ENCODE data around the gene TMEM132E. TPM values are rescaled to one million over a fixed set of nuclear protein-coding genes. Genes with fewer than 3 reads are reported as not detected.

TMEM132E gene
- total and polyA plus RNA-seq, 2 of the 4 experiments (the other 2 are of a cell fraction) = not detected

- Histone ChIP-seq H4K91ac (ENCODE audit: insufficient read depth, low read depth, low read length) (no peak overlapping the region), H3K4me3 (ENCODE audit: insufficient read depth, low read depth, low read length) (no peak overlapping the region), H4K20me1 (ENCODE audit: insufficient read depth, low read length) (no peaks in the 10 kb centered on the region), H2AK9ac (replicated peaks; ENCODE audit: low read depth, low read length, poor library complexity) (no peak overlapping the region), H3K9ac (ENCODE audit: low read depth, low read length) (no peak overlapping the region), H4K8ac (ENCODE audit: low read depth in 2 of 2, low read length in 2 of 2) (no peak overlapping the region), H2AK5ac (ENCODE audit: low read depth, low read length) (no peak overlapping the region), H2BK15ac (ENCODE audit: low read depth, low read length) (no peak overlapping the region), H3K9me3 (ENCODE audit: control insufficient read depth, insufficient read depth, low read length) (no peaks in the 10 kb centered on the region), H3K23ac (ENCODE audit: low read depth, low read length) (no peak overlapping the region), H3K27ac (ENCODE audit: insufficient read depth, low read length) (no peak overlapping the region), H2BK20ac (ENCODE audit: low read depth, low read length) (no peak overlapping the region), H3K14ac (replicated peaks; ENCODE audit: low read depth, low read length) (no peak overlapping the region), H3K27me3 (ENCODE audit: control insufficient read depth, insufficient read depth, low read length) (peaks cover 11% of the 10 kb centered on the region; the same call in 1 of the 2 replicates), H3K4me1 (ENCODE audit: control insufficient read depth, insufficient read depth, low read length) (no peaks in the 10 kb centered on the region), H2BK120ac (ENCODE audit: low read depth, low read length) (no peak overlapping the region), H3K9me1 (ENCODE audit: insufficient read depth, low read length) (no peaks in the 10 kb centered on the region), H3K79me1 (ENCODE audit: low read depth in 1 of 2, low read length in 2 of 2) (no peaks in the 10 kb centered on the region), H3K18ac (ENCODE audit: low read depth, low read length) (no peak overlapping the region), H4K5ac (ENCODE audit: low read depth, low read length) (no peak overlapping the region), H3K4ac (ENCODE audit: low read depth, low read length) (no peak overlapping the region), H3K56ac (ENCODE audit: extremely low read depth, insufficient read depth, low read length) (no peak overlapping the region), H3K36me3 (ENCODE audit: control insufficient read depth, insufficient read depth, low read length) (no peaks in the 10 kb centered on the region), H2AFZ (replicated peaks; ENCODE audit: low read length, poor library complexity) (no peak overlapping the region), H2BK5ac (ENCODE audit: low read depth, low read length, poor library complexity, severe bottlenecking) (no peak overlapping the region), H3K4me2 (ENCODE audit: low read depth, low read length) (no peak overlapping the region)
- dilution Hi-C loops (cut with HindIII; ENCODE audit: low sequenced_read_pairs, unreplicated experiment) (no loop called here), in situ Hi-C loops (cut with MboI; ENCODE audit: low sequenced_read_pairs) (loop anchor here (25.0 kb wide), 1 partner anchor 475 kb away; the partner anchor contains the start of genes FNDC8 and RAD51D), intact Hi-C loops (cut with micrococcal nuclease) (no loop called here)
- TF ChIP-seq CEBPB (IDR thresholded peaks at IDR 0.05; ENCODE audit: low read depth, low read length) = no peak
- POLR2A ChIA-PET (ENCODE audit: unreplicated experiment) = no interaction called here
- no peak for DNase-seq
- 64% methylated on average over 18 of the region's 20 CpGs; no CpG with 5 or more reads in 1 of the 2 experiments for WGBS, 2 experiments (ENCODE audit: extremely low coverage in 2 of 2, insufficient read length in 1 of 2)
- CTCF ChIA-PET = no interaction called here
- no TSS peak for BruUV-seq (replicated peaks)
- ATAC-seq (ENCODE audit: low read depth) = no peak
Measured at GRCh38 chr17:34637041-34637547, 57.7 kb downstream of the TMEM132E start.

All from IMR-90 (cell line).